ENCODE results near the gene LIX1L.

DNA sequence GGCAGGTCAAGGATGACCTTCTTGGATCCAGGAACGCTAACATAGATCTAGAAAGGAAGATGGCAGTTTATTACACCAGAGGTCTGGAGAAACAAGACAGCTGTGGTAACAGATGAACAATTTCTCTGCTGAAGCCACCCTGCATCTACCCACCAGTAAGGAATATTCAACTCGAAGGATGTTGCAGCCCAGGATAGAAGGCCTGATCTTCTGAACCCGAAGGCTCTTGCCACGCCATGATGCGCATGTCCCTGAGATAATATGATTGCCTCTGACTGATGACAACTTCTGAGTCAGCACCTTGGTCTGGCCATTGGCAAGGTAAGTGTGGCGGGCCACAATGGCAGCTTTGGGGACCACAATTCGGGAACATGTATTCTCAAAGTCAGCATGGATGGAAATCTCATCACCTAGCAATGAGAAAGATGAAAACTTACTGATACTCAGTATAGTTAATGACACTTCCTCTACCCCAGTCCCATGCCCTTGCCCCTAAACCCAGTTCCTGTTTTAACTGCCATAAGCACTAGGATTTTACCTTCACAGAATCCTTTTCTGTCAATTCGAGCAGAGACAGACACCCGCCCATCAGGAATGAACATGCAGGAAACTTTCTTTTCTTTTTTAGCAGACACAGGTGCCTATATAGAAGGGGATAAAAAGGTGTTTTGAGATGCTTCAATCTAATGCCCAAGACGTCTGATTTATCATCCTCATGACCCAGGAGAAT, 36.7 kb upstream of the LIX1L start:
- TF ChIP-seq, protein P1, sequence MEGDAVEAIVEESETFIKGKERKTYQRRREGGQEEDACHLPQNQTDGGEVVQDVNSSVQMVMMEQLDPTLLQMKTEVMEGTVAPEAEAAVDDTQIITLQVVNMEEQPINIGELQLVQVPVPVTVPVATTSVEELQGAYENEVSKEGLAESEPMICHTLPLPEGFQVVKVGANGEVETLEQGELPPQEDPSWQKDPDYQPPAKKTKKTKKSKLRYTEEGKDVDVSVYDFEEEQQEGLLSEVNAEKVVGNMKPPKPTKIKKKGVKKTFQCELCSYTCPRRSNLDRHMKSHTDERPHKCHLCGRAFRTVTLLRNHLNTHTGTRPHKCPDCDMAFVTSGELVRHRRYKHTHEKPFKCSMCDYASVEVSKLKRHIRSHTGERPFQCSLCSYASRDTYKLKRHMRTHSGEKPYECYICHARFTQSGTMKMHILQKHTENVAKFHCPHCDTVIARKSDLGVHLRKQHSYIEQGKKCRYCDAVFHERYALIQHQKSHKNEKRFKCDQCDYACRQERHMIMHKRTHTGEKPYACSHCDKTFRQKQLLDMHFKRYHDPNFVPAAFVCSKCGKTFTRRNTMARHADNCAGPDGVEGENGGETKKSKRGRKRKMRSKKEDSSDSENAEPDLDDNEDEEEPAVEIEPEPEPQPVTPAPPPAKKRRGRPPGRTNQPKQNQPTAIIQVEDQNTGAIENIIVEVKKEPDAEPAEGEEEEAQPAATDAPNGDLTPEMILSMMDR (conservative IDR thresholded peaks at IDR 0.05 in 1 of 2, IDR thresholded peaks at IDR 0.05 in 1 of 2; ENCODE audit: low read depth in 1 of 2, low read length in 2 of 2): no peak
- TF ChIP-seq EZH2 (IDR thresholded peaks at IDR 0.05; ENCODE audit: low read length, missing control alignments): no peak
